Astrocyte of the cerebellum (primary cell): ENCODE measurements around the gene PJA2.

Experiments
- DNase-seq: peaks from one replicate; pipeline ENCODE4 v3.0.0-alpha.2; 2011; ENCODE audit warnings: low read depth
- H3K4me3 ChIP-seq: 2 replicates; pipeline ENCODE4 v1.5.1; 2011; ENCODE audit warnings: mild to moderate bottlenecking, low read depth, low read length, moderate library complexity
- CTCF ChIP-seq: IDR thresholded peaks from 2 replicates; pipeline ENCODE4 v1.5.1; 2012; ENCODE audit warnings: low read length, low read depth, moderate library complexity, mild to moderate bottlenecking; ENCODE audit errors: missing control alignments
- in situ Hi-C: cut with HindIII; loops from 2 replicates; pipeline ENCODE4 v1.10.0; 2017; ENCODE audit warnings: low sequenced_read_pairs

PJA2 gene

GRCh38 chr5:109409844-109410388, at the start of gene PJA2:
Gene PJA2, minus strand, starts transcription at chr5:109409974. Its CDS starts 26,541 bp downstream, at chr5:109383433.
- peak; percentile 100 for DNase-seq
- in situ Hi-C loops: loop anchor here (5.0 kb wide), 1 partner anchor 57 kb away; no protein-coding TSS in a partner anchor
- H3K4me3 ChIP-seq: peak within 1 kb of the TSS; percentile 67
- TF ChIP-seq CTCF: peak; percentile 33

GRCh38 chr5:109455598-109456096, 45.9 kb upstream of the PJA2 start:
- DNase-seq: peak; percentile 95
- H3K4me3 ChIP-seq: no peak overlapping the region
- in situ Hi-C loops: no loop called here
- no peak for TF ChIP-seq CTCF

GRCh38 chr5:109454731-109455505, 45.1 kb upstream of the PJA2 start:
- no peak for TF ChIP-seq CTCF
- peak; percentile 9 for DNase-seq
- in situ Hi-C loops: no loop called here
- no peak overlapping the region for H3K4me3 ChIP-seq

GRCh38 chr5:109453251-109453650, 43.5 kb upstream of the PJA2 start:
- H3K4me3 ChIP-seq: no peak overlapping the region
- in situ Hi-C loops: no loop called here
- no peak for TF ChIP-seq CTCF
- DNase-seq: no peak

- DNase-seq: no peak
- no peak for TF ChIP-seq CTCF
- in situ Hi-C loops: no loop called here
- H3K4me3 ChIP-seq: no peak overlapping the region
These were observed 42.9 kb upstream of the PJA2 start for GRCh38 chr5:109452661-109453060.

GRCh38 chr5:109451146-109451545, 41.4 kb upstream of the PJA2 start:
- in situ Hi-C loops: no loop called here
- DNase-seq: no peak
- no peak overlapping the region for H3K4me3 ChIP-seq
- no peak for TF ChIP-seq CTCF
